Measurements from ENCODE around the gene MBD1.
A peak's percentile ranks its signal among the peaks of the same experiment; 100 is the strongest.

Gene MBD1

GRCh38 chr18:50286391-50287027 is 5.2 kb upstream of the MBD1 start:
- no peak overlapping the region for H2AK5ac ChIP-seq (ENCODE audit: low read length, severe bottlenecking)
- H2AFZ ChIP-seq (ENCODE audit: low read depth, low read length): no peak overlapping the region
- H3K27me3 ChIP-seq (ENCODE audit: control insufficient read depth in 1 of 2, insufficient read depth in 1 of 2, low read length in 2 of 2): peaks cover 0 to 6% of the 10 kb centered on the region in 2 experiments
- H3K4me2 ChIP-seq (ENCODE audit: low read length, poor library complexity, severe bottlenecking): peak overlapping the region; percentile 83
- no peak overlapping the region for H2BK12ac ChIP-seq (ENCODE audit: low read length in 2 of 2)
- H3K4me1 ChIP-seq (ENCODE audit: control insufficient read depth, insufficient read depth, low read depth, low read length): peaks cover 25% of the 10 kb centered on the region
- no peak overlapping the region for H3K18ac ChIP-seq (ENCODE audit: low read depth in 1 of 2, low read length in 2 of 2)
- H3K4ac ChIP-seq (ENCODE audit: low read depth in 1 of 2, low read length in 2 of 2): no peak overlapping the region
- DNase-seq: peak; percentile 30
- no peak overlapping the region for H2BK5ac ChIP-seq (ENCODE audit: low read depth, low read length, poor library complexity, severe bottlenecking)
- no peaks in the 10 kb centered on the region for H3K9me3 ChIP-seq (ENCODE audit: control insufficient read depth, low read length)
- peak overlapping the region; percentile 92 for H3K9ac ChIP-seq (ENCODE audit: low read length)
- no peak overlapping the region for H4K91ac ChIP-seq (ENCODE audit: low read length)
- no peak overlapping the region for H3K14ac ChIP-seq (ENCODE audit: low read length in 2 of 2)
- peaks cover 38% of the 10 kb centered on the region for H3K79me1 ChIP-seq (replicated peaks; ENCODE audit: low read length, poor library complexity, severe bottlenecking)
- no peak overlapping the region for H3K23ac ChIP-seq (ENCODE audit: low read length in 2 of 2)
- H2BK15ac ChIP-seq (ENCODE audit: low read depth, poor library complexity, severe bottlenecking): no peak overlapping the region
- peak overlapping the region; percentile 94 to 96 for H3K4me3 ChIP-seq (ENCODE audit: insufficient read depth in 1 of 2, low read depth in 1 of 2, low read length in 2 of 2)
- no peak overlapping the region for H3K27ac ChIP-seq (ENCODE audit: low read length, poor library complexity, severe bottlenecking)
- 21% methylated on average over 23 of the region's 23 CpGs for whole genome bisulfite sequencing
- H4K8ac ChIP-seq (ENCODE audit: low read length): no peak overlapping the region
- no peak overlapping the region for H2BK120ac ChIP-seq (ENCODE audit: low read depth, low read length)
- H3K36me3 ChIP-seq (ENCODE audit: control insufficient read depth in 1 of 2, insufficient read depth in 2 of 2, low read depth in 1 of 2, low read length in 2 of 2): peaks cover 33 to 45% of the 10 kb centered on the region in 2 experiments

GRCh38 chr18:50285631-50286321 is 4.5 kb upstream of the MBD1 start:
- no peak overlapping the region for H3K14ac ChIP-seq (ENCODE audit: low read length in 2 of 2)
- no peak overlapping the region for H2BK5ac ChIP-seq (ENCODE audit: low read depth, low read length, poor library complexity, severe bottlenecking)
- H3K23ac ChIP-seq (ENCODE audit: low read length in 2 of 2): no peak overlapping the region
- H2AK5ac ChIP-seq (ENCODE audit: low read length, severe bottlenecking): no peak overlapping the region
- H3K4ac ChIP-seq (ENCODE audit: low read depth in 1 of 2, low read length in 2 of 2): peak overlapping the region in 1 of 2 experiments; percentile 46
- DNase-seq: no peak
- peaks cover 25% of the 10 kb centered on the region for H3K4me1 ChIP-seq (ENCODE audit: control insufficient read depth, insufficient read depth, low read depth, low read length)
- H4K91ac ChIP-seq (ENCODE audit: low read length): peak overlapping the region; percentile 11
- no peaks in the 10 kb centered on the region for H3K9me3 ChIP-seq (ENCODE audit: control insufficient read depth, low read length)
- 97% methylated on average over 23 of the region's 24 CpGs for WGBS
- peaks cover 38% of the 10 kb centered on the region for H3K79me1 ChIP-seq (replicated peaks; ENCODE audit: low read length, poor library complexity, severe bottlenecking)
- peaks cover 33 to 45% of the 10 kb centered on the region in 2 experiments for H3K36me3 ChIP-seq (ENCODE audit: control insufficient read depth in 1 of 2, insufficient read depth in 2 of 2, low read depth in 1 of 2, low read length in 2 of 2)
- H3K27me3 ChIP-seq (ENCODE audit: control insufficient read depth in 1 of 2, insufficient read depth in 1 of 2, low read length in 2 of 2): peaks cover 0 to 5% of the 10 kb centered on the region in 2 experiments
- H3K4me2 ChIP-seq (ENCODE audit: low read length, poor library complexity, severe bottlenecking): no peak overlapping the region
- no peak overlapping the region for H2BK15ac ChIP-seq (ENCODE audit: low read depth, poor library complexity, severe bottlenecking)
- H2BK120ac ChIP-seq (ENCODE audit: low read depth, low read length): no peak overlapping the region
- H3K18ac ChIP-seq (ENCODE audit: low read depth in 1 of 2, low read length in 2 of 2): no peak overlapping the region
- no peak overlapping the region for H2AFZ ChIP-seq (ENCODE audit: low read depth, low read length)
- H3K9ac ChIP-seq (ENCODE audit: low read length): no peak overlapping the region
- no peak overlapping the region for H3K27ac ChIP-seq (ENCODE audit: low read length, poor library complexity, severe bottlenecking)
- H3K4me3 ChIP-seq (ENCODE audit: insufficient read depth in 1 of 2, low read depth in 1 of 2, low read length in 2 of 2): peak overlapping the region in 1 of 2 experiments; percentile 96
- peak overlapping the region in 1 of 2 experiments; percentile 37 for H2BK12ac ChIP-seq (ENCODE audit: low read length in 2 of 2)
- H4K8ac ChIP-seq (ENCODE audit: low read length): no peak overlapping the region

- no peak overlapping the region for H3K23ac ChIP-seq (ENCODE audit: low read length in 2 of 2)
- no peak overlapping the region for H2AFZ ChIP-seq (ENCODE audit: low read depth, low read length)
- no peak overlapping the region for H2BK15ac ChIP-seq (ENCODE audit: low read depth, poor library complexity, severe bottlenecking)
- H4K8ac ChIP-seq (ENCODE audit: low read length): no peak overlapping the region
- no peak overlapping the region for H2BK5ac ChIP-seq (ENCODE audit: low read depth, low read length, poor library complexity, severe bottlenecking)
- H3K4me3 ChIP-seq (ENCODE audit: insufficient read depth in 1 of 2, low read depth in 1 of 2, low read length in 2 of 2): no peak overlapping the region
- H3K9ac ChIP-seq (ENCODE audit: low read length): no peak overlapping the region
- H3K4me2 ChIP-seq (ENCODE audit: low read length, poor library complexity, severe bottlenecking): no peak overlapping the region
- H3K4ac ChIP-seq (ENCODE audit: low read depth in 1 of 2, low read length in 2 of 2): no peak overlapping the region
- no peaks in the 10 kb centered on the region for H3K27me3 ChIP-seq (ENCODE audit: control insufficient read depth in 1 of 2, insufficient read depth in 1 of 2, low read length in 2 of 2)
- H3K9me3 ChIP-seq (ENCODE audit: control insufficient read depth, low read length): no peaks in the 10 kb centered on the region
- peaks cover 33 to 45% of the 10 kb centered on the region in 2 experiments for H3K36me3 ChIP-seq (ENCODE audit: control insufficient read depth in 1 of 2, insufficient read depth in 2 of 2, low read depth in 1 of 2, low read length in 2 of 2)
- H2BK12ac ChIP-seq (ENCODE audit: low read length in 2 of 2): no peak overlapping the region
- H2AK5ac ChIP-seq (ENCODE audit: low read length, severe bottlenecking): no peak overlapping the region
- H3K18ac ChIP-seq (ENCODE audit: low read depth in 1 of 2, low read length in 2 of 2): no peak overlapping the region
- H3K27ac ChIP-seq (ENCODE audit: low read length, poor library complexity, severe bottlenecking): no peak overlapping the region
- DNase-seq: no peak
- no peak overlapping the region for H4K91ac ChIP-seq (ENCODE audit: low read length)
- WGBS: 99% methylated on average over 13 of the region's 13 CpGs
- H2BK120ac ChIP-seq (ENCODE audit: low read depth, low read length): no peak overlapping the region
- peaks cover 25% of the 10 kb centered on the region for H3K4me1 ChIP-seq (ENCODE audit: control insufficient read depth, insufficient read depth, low read depth, low read length)
- peaks cover 38% of the 10 kb centered on the region for H3K79me1 ChIP-seq (replicated peaks; ENCODE audit: low read length, poor library complexity, severe bottlenecking)
- H3K14ac ChIP-seq (ENCODE audit: low read length in 2 of 2): no peak overlapping the region
These were observed 3.7 kb upstream of the MBD1 start for GRCh38 chr18:50285071-50285470.

- Histone ChIP-seq H3K79me1 (replicated peaks; ENCODE audit: low read length, poor library complexity, severe bottlenecking) (peaks cover 38% of the 10 kb centered on the region), H3K9me3 (ENCODE audit: control insufficient read depth, low read length) (no peaks in the 10 kb centered on the region), H3K23ac (ENCODE audit: low read length in 2 of 2) (no peak overlapping the region), H2AK5ac (ENCODE audit: low read length, severe bottlenecking) (no peak overlapping the region), H3K4me1 (ENCODE audit: control insufficient read depth, insufficient read depth, low read depth, low read length) (peaks cover 29% of the 10 kb centered on the region), H3K36me3 (ENCODE audit: control insufficient read depth in 1 of 2, insufficient read depth in 2 of 2, low read depth in 1 of 2, low read length in 2 of 2) (peaks cover 33 to 45% of the 10 kb centered on the region in 2 experiments), H2BK120ac (ENCODE audit: low read depth, low read length) (no peak overlapping the region), H3K18ac (ENCODE audit: low read depth in 1 of 2, low read length in 2 of 2) (no peak overlapping the region), H3K4ac (ENCODE audit: low read depth in 1 of 2, low read length in 2 of 2) (no peak overlapping the region), H4K8ac (ENCODE audit: low read length) (no peak overlapping the region), H2BK12ac (ENCODE audit: low read length in 2 of 2) (no peak overlapping the region), H3K4me2 (ENCODE audit: low read length, poor library complexity, severe bottlenecking) (no peak overlapping the region), H2AFZ (ENCODE audit: low read depth, low read length) (no peak overlapping the region), H3K27ac (ENCODE audit: low read length, poor library complexity, severe bottlenecking) (no peak overlapping the region), H3K4me3 (ENCODE audit: insufficient read depth in 1 of 2, low read depth in 1 of 2, low read length in 2 of 2) (no peak overlapping the region), H3K14ac (ENCODE audit: low read length in 2 of 2) (no peak overlapping the region), H4K91ac (ENCODE audit: low read length) (no peak overlapping the region), H3K27me3 (ENCODE audit: control insufficient read depth in 1 of 2, insufficient read depth in 1 of 2, low read length in 2 of 2) (no peaks in the 10 kb centered on the region), H2BK15ac (ENCODE audit: low read depth, poor library complexity, severe bottlenecking) (no peak overlapping the region), H3K9ac (ENCODE audit: low read length) (no peak overlapping the region), H2BK5ac (ENCODE audit: low read depth, low read length, poor library complexity, severe bottlenecking) (no peak overlapping the region)
- no peak for DNase-seq
- WGBS: 96% methylated on average over 15 of the region's 15 CpGs
These were observed 3.0 kb upstream of the MBD1 start for GRCh38 chr18:50284255-50284885.

Measured in mesenchymal stem cell (in vitro differentiated cells and primary cell).